GM12874 (cell line): ENCODE measurements around the gene OTOA.

Experiments
- TF ChIP-seq, protein P1 (sequence below): IDR thresholded peaks from 2 replicates; pipeline ENCODE4 v1.5.1; 2011; ENCODE audit warnings: low read depth, mild to moderate bottlenecking, control low read depth, low read length, moderate library complexity; ENCODE audit not compliant: insufficient read depth

OTOA gene

GRCh38 chr16:21710938-21711337 is 47.2 kb downstream of the OTOA start:
- TF ChIP-seq, protein P1, sequence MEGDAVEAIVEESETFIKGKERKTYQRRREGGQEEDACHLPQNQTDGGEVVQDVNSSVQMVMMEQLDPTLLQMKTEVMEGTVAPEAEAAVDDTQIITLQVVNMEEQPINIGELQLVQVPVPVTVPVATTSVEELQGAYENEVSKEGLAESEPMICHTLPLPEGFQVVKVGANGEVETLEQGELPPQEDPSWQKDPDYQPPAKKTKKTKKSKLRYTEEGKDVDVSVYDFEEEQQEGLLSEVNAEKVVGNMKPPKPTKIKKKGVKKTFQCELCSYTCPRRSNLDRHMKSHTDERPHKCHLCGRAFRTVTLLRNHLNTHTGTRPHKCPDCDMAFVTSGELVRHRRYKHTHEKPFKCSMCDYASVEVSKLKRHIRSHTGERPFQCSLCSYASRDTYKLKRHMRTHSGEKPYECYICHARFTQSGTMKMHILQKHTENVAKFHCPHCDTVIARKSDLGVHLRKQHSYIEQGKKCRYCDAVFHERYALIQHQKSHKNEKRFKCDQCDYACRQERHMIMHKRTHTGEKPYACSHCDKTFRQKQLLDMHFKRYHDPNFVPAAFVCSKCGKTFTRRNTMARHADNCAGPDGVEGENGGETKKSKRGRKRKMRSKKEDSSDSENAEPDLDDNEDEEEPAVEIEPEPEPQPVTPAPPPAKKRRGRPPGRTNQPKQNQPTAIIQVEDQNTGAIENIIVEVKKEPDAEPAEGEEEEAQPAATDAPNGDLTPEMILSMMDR = no peak

GRCh38 chr16:21713549-21714368 is 50.0 kb downstream of the OTOA start:
- TF ChIP-seq, protein P1 = no peak

DNA sequence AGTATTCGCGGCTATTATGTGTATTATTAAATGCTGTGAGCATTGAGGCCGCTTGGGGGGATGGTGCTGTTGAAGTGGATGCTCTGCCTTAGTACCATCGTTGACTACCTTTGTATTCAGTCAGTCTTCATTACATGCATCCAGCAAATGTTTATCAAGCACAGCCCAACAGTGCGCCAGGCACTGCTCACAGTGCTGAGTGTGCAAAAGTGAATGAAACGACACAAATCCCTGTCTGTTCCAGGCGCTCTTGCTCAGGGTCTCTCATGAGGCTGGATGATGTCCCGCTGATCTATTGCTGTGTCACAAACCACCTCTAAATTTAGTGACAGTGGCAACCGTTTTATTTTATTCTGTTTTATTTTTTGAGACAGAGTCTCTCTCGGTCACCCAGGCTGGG is 53.8 kb downstream of the OTOA start:
- TF ChIP-seq, protein P1 = no peak

DNA sequence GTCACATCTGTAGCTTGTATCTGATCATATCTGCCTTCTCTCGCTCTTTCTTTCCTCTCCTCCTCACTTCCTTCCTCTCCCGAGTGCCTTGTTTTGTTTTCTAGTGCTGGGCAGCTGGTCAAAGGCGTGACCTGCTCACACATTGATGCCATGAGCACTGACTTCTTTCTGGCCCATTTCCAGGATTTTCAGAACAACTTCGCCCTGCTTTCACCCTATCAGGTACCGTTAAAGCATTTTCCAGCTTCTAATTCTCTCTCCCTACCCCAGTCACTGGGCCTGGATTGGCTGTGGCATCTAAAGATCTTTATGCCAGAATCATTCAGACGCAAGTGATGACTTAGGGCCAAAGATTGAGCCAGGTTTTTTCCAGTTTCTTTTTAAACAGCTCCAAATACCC is 55.5 kb downstream of the OTOA start:
- TF ChIP-seq, protein P1 = no peak

- TF ChIP-seq, protein P1 = no peak
Measured at GRCh38 chr16:21720533-21720932, 56.8 kb downstream of the OTOA start.

- TF ChIP-seq, protein P1 = no peak
Measured at GRCh38 chr16:21722771-21723455, 59.1 kb downstream of the OTOA start.

DNA sequence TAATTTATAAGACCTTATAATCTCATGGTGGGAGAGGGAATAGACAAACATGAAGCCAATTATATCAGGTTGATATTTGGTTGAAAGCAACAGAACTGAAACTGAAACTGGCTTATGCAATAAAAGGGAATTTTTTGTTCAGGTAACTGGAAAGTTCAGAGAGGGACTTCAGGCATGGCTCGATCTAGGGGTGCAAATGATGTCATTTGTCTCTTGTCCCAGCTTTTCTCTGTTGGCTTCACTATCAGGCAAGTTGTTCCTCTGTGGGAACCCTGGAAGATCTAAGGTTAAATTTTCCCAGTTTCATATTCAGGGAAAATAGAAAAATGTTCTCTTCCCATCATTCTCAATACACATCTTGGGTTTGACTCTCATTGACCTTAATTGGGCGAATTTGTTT is 59.8 kb downstream of the OTOA start:
- TF ChIP-seq, protein P1 = no peak
